HG03432 (cell line): Measurements from ENCODE around the gene PPP1R3G.
"Not testable (repeated sequence)": the region's sequence is repeated elsewhere in the genome, so short reads cannot be mapped to it uniquely, and the experiment has no call there.

Experiments
- ATAC-seq: cut with Tn5 transposase; IDR thresholded peaks from one replicate; pipeline ENCODE4 v1.9.1; 2021; ENCODE audit warnings: mild to moderate bottlenecking, moderate library complexity; ENCODE audit not compliant: unreplicated experiment

The PPP1R3G gene

GRCh38 chr6:5084781-5085647 is at the start of gene PPP1R3G:
Gene PPP1R3G, plus strand, starts transcription at chr6:5085341. Its CDS starts 145 bp downstream, at chr6:5085486.
- ATAC-seq = peak; percentile 62

DNA sequence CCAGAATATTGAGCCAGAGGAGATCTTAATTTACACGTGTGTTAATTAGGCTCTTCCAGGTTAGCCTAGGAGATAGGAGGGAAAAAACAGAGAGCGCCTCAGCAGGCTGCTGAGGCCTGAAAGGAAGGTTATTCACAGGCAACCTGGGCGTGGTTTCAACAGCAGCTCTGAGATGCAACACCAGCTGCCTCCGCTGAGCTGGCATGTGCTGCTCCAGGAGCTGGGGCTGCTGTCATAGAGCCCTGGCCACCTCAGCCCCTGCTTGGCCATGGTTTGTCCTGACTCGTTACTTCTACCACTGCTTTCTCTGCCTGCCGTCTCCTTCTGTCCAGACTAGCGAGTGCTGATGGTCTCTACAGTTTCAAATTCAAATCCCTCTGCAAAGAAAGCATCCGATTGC is 48.9 kb upstream of the PPP1R3G start:
- no peak for ATAC-seq

DNA sequence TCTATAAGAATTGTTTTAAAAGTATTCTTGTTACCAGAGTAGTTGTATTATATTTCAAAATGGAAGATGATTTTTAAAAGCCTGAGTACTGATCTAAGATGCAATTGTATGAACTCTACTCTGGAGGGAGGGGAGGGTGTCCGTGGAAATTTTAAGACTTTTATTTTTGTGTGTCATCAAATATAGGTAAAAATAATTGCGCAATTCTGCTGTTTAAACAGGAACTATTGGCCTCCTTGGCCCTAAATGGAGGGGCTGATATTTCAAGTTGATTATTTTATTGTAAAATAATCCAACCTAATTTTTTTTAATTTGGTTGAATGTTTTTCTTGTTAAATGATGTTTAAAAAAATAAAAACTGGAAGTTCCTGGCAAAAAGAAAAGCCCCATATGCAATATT is 43.2 kb upstream of the PPP1R3G start:
- no peak for ATAC-seq

GRCh38 chr6:5042436-5042835 is 42.7 kb upstream of the PPP1R3G start:
- ATAC-seq = no peak

GRCh38 chr6:5044866-5045265 is 40.3 kb upstream of the PPP1R3G start:
- ATAC-seq = no peak

DNA sequence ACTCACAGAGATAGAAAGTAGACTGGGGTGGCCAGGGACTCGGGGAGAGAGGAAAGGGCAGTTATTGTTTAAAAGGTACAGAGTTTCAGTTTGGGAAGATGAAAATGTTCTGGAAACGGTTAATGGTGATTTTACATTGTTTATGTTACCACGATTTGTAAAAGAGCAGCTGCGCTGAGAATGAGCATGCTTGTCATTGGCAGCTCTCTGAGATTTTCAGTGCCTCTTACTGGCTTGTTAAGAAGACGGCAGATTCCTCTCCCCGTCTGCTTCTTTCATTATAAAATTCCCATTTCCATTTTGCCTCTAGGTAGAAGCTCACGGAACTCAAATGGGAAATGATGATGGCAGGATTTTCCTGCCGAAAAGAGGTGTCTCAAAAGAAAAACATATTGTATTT is 39.7 kb upstream of the PPP1R3G start:
- ATAC-seq = no peak

DNA sequence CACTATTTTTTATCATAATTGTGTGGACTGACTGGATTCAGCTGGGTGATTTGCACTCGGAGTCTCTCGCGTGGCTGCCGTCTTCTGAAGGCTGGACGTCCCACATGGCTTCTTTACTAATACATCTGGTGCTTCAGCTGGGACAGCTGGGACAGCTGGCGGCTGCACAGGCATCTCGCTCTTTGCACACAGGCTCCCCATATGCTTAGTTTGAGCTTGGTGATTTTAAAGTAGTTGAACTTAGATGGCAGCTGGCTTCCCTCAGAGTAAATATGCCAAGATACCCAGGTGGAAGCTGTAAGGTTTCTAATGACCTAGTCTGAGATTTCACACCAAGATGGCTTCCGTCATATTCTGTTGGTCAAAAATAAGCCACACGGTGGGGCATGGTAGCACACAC is 38.7 kb upstream of the PPP1R3G start:
- no peak for ATAC-seq

DNA sequence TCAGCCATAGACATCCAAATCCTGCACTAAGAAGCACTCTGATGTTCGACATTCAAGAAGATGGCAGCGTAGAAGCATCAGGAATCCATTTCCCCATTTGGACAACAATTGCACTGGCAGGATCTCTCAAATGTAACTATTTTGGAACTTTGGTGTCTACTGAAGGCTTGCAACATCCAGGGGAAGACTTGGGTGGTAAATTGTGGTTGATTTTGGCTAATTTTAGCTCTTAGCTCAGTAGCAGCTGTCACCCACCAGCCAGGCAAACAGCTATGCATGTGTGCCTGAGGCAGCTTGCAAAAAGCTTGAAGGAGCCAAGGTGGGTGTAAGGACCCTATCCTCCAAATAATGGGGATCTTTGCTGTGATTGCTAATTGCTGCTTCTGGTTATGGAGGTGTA is 35.1 kb upstream of the PPP1R3G start:
- no peak for ATAC-seq

DNA sequence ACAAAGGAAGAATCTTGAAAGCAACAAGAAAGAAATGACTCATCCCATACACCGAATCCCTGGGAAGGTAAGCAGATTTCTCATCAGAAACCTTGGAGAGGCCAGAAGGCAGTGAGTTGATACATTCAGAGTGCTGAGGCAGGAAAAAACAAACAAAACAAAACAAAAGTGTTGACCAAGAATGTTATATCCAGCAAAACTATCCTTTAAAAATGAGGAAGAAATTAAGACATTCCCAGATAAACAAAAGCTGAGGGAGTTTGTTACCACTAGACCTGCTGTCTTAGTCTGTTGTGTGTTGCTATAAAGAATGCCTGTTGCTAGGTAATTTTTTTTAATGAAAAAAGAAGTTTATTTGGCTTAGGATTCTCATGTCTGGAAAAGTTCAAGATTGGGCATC is 33.7 kb upstream of the PPP1R3G start:
- ATAC-seq = no peak

DNA sequence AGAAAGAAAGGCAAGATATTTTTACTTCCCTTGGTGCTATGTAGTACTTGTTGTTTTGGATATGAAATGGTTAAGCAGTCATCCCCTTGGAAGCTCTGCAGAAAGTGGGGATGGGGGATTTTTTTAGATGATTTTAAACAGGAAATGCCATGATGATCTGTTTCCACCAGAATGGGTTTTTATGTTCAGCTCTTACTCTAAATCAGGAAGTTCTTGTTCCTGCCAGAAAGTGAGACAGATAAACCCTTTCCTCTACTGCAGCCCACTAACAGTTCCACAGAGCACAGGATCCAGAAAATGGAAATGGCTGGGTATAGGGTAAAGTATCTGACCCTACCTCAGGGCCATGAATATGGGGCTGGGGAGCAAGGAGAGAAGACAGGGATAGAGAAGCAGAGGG is 32.1 kb upstream of the PPP1R3G start:
- ATAC-seq = no peak

DNA sequence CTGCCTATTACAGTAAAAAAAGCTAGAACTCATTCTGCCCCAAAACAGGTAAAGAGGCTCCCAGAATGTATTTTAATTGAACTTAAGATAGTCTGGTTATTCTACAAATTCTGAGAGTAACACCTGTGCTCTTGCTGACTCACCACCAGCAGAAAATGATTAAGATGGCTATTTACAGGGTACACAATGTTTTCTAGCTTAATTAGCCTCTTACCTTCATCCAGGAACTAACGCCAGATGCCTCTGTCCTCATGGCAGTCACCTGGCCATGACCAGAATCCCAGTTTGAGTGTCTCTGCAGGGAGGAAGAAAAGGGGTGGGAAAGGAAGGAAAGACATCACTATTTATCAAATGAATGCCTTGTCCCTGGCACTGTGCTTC is 31.3 kb upstream of the PPP1R3G start:
- no peak for ATAC-seq

- ATAC-seq = no peak
These were observed 30.8 kb upstream of the PPP1R3G start for GRCh38 chr6:5054245-5054873.

GRCh38 chr6:5055118-5055517 is 30.0 kb upstream of the PPP1R3G start:
- ATAC-seq = no peak

- no peak for ATAC-seq
These were observed 26.9 kb upstream of the PPP1R3G start for GRCh38 chr6:5058254-5058653.

- no peak for ATAC-seq
These were observed 25.9 kb upstream of the PPP1R3G start for GRCh38 chr6:5059036-5059896.

GRCh38 chr6:5060439-5060838 is 24.7 kb upstream of the PPP1R3G start:
- not testable (repeated sequence) for ATAC-seq

- no peak for ATAC-seq
These were observed 24.0 kb upstream of the PPP1R3G start for GRCh38 chr6:5061152-5061551.

DNA sequence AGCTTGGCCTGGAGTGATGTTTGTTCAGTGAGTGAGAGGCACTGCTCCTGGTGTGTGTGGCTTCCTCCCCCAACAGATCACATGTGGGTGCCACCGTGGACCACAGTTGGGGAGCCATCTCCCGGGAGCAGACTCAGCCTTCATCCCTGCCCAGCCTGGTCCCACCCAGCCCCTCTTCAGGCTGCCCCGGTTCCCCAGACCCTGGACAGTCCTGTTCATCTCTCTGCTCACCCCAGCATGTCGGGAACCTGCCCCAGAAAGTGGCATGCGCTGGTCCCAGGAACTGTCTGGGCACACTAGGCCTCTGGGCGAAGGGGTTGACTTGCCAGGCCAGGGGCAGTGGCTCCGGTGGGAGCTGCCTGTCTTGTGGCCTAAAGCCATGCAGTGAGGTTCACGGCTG is 21.5 kb upstream of the PPP1R3G start:
- no peak for ATAC-seq

DNA sequence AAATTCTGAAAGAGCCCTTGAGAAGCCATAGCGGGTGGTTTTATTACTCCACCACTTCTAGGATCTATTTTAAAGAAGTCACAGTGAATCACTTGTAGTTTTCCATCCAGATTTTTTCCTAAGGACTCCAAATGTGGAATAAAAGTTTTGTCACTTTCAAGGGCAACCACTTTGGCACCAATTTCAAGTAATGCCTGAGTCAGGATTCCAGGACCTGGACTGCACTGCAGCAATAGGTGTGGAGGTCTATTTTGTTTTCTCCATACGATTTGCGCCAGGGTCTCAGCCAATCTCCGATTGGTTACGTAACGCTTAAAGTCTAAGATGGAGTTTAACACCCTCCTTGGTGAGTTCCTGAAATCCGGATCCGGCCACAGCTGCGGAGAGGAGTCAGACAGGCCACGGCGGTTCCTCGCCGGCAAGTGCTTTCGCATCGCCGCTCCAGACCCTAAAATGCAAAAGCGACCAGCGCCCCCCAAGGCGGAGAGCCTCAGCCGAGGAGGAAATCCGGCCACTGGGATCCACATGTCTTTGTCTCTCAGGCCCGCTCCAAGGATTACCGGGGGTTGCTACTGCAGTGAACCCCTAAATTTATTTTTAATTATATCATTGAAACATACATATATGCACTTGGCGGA is 18.6 kb upstream of the PPP1R3G start:
- no peak for ATAC-seq

DNA sequence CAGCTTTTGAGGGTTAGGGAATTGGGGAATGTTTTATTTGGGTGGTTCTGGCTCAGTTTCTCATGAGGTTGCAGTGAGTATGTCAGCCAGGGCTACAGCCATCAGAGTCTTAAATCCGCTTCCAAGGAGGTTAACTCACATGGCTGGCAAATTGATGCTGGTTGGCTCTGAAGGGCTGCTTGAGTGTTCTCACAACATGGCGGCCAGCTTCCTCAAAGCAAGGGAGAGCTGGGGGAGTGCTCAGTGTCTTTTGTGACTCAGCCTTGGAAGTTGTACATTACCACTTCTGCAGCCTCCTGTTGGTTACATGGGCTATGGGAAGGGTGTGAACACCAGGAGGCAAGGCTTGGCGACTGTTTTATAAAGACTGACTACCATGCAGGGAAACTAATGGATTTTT is 17.8 kb upstream of the PPP1R3G start:
- ATAC-seq = no peak

DNA sequence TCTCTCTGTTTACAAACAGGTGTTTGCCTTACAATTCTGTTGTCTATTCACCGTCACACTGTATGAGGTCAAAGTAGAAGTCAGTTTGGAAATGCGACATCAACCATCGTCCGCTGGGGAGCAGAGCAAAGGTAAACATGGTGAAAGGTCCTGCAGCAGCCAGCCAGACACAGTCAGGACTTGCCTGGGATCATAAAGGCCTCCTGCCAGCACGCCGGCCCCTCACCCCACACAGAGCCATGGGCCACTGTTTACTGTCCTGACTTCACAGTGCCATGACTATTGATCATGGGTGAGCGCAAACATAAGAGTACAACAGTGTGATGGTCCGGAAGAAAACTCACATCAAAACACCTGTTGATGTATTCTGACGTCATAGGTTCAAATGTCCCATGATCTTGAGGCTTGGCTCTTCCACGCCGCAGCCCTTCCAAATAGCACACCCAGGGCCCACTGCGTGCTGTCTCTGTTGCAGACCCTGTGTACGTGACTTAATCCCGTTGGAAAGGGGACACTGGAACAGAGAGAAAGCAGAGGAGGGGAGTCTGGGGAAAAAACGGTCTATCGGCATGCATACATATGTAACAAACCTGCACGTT is 16.9 kb upstream of the PPP1R3G start:
- no peak for ATAC-seq
